ENCODE data around the gene BEND5.

BEND5 gene

GRCh38 chr1:48749068-48749467 lies 27.6 kb downstream of the BEND5 start:
- Mint-ChIP-seq H3K27me3 (no peaks in the 10 kb centered on the region), H3K4me1 (ENCODE audit: low read depth) (peaks cover 2% of the 10 kb centered on the region), H3K36me3 (peaks cover 8% of the 10 kb centered on the region), H3K9me3 (ENCODE audit: low read depth) (no peaks in the 10 kb centered on the region), H3K27ac (no peak overlapping the region), H3K4me3 (no peak overlapping the region)

DNA sequence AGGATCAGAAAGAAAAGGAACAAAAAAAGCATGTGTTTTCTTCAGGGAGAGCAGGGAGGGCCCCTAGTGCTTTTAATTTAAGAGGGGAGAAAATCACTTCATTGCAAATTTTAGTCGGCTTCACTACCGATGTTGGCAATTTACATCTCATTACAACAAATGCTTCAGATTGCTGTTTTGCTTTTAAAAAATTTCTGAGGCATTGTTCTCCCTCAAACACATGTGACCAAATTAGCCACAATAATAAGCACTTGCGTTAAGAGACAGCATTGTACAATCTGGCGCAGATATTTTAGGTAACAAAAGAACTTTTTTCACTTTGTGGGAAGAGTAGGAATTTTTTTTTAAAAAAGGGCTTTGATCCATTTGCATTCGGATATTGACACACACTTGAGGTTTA lies 29.8 kb downstream of the BEND5 start:
- H3K36me3 Mint-ChIP-seq, result peaks cover 11% of the 10 kb centered on the region
- H3K9me3 Mint-ChIP-seq (ENCODE audit: low read depth), result no peaks in the 10 kb centered on the region
- H3K4me1 Mint-ChIP-seq (ENCODE audit: low read depth), result peaks cover 2% of the 10 kb centered on the region
- no peak overlapping the region for H3K4me3 Mint-ChIP-seq
- H3K27me3 Mint-ChIP-seq, result no peaks in the 10 kb centered on the region
- no peak overlapping the region for H3K27ac Mint-ChIP-seq

DNA sequence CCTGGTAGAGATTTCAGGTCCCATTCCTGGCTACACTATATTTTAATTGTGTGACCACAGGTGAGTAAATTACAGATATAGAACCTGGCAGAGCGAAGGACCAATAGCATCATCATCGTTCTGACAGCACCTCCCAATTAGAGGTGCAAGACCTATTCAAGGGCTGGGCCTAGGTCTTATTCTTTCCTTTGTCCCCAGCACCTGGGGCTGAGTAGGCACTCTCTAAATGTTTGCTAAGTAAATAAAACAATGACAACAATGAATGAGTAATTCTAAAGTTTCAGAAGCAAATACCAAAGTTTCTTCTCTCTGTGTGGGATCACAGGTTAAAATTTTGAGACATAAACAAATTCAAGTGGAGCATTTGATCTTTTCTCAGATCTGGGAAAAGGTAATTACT lies 32.7 kb downstream of the BEND5 start:
- Mint-ChIP-seq H3K27me3 (no peaks in the 10 kb centered on the region), H3K9me3 (ENCODE audit: low read depth) (no peaks in the 10 kb centered on the region), H3K4me3 (no peak overlapping the region), H3K36me3 (peaks cover 9% of the 10 kb centered on the region), H3K27ac (no peak overlapping the region), H3K4me1 (ENCODE audit: low read depth) (peaks cover 2% of the 10 kb centered on the region)

DNA sequence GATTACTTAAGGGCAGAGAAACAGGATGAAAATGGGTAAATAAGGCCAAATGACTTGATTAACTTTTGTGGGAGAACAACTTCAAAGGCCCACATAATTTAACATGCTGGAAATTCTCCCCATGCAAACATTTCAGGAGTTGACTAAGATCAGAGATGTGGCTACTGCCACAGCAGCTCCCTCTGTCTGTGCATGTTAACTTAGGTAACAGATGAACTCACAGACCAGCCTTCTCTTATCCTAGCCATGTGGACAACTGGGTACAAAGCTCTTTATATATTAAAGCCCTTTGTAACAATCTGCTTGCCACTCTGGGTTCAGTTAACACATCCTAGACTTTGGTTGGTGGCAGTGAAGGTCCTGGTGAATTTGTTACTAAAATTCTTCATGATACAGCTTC lies 33.2 kb downstream of the BEND5 start:
- no peak overlapping the region for H3K4me3 Mint-ChIP-seq
- H3K4me1 Mint-ChIP-seq (ENCODE audit: low read depth), result peaks cover 2% of the 10 kb centered on the region
- no peaks in the 10 kb centered on the region for H3K27me3 Mint-ChIP-seq
- H3K36me3 Mint-ChIP-seq, result peaks cover 10% of the 10 kb centered on the region
- no peaks in the 10 kb centered on the region for H3K9me3 Mint-ChIP-seq (ENCODE audit: low read depth)
- no peak overlapping the region for H3K27ac Mint-ChIP-seq

GRCh38 chr1:48741380-48741779 lies 35.3 kb downstream of the BEND5 start:
- Mint-ChIP-seq H3K36me3 (peaks cover 11% of the 10 kb centered on the region), H3K9me3 (ENCODE audit: low read depth) (no peaks in the 10 kb centered on the region)

DNA sequence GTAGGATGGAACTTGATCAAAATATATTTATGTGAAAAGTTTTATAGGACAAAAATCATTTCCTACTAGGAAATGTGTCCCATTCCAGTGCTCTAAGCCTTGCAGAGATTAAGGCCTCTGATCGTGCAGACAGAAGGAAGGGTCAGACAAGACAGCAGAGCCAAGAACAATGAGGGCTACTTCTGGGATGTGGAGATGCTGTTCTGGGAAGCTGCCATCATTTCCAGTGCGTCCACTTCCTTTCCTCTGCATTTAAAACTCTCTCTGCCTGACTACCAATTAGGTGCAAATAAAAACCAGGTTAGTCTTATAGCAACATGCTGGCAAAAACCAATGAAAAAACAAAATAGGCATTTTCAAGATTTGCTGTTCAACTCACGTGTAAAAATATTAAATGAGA lies 36.1 kb downstream of the BEND5 start:
- H3K4me1 Mint-ChIP-seq (ENCODE audit: low read depth), result no peaks in the 10 kb centered on the region
- H3K9me3 Mint-ChIP-seq (ENCODE audit: low read depth), result no peaks in the 10 kb centered on the region
- H3K27me3 Mint-ChIP-seq, result no peaks in the 10 kb centered on the region
- no peak overlapping the region for H3K4me3 Mint-ChIP-seq
- H3K27ac Mint-ChIP-seq, result no peak overlapping the region
- H3K36me3 Mint-ChIP-seq, result peaks cover 13% of the 10 kb centered on the region

More at GRCh38 chr1:48741380-48741779, 35.3 kb downstream of the BEND5 start:
- no peak overlapping the region for H3K4me3 Mint-ChIP-seq
- H3K27me3 Mint-ChIP-seq, result no peaks in the 10 kb centered on the region
- no peaks in the 10 kb centered on the region for H3K4me1 Mint-ChIP-seq (ENCODE audit: low read depth)
- no peak overlapping the region for H3K27ac Mint-ChIP-seq

DNA sequence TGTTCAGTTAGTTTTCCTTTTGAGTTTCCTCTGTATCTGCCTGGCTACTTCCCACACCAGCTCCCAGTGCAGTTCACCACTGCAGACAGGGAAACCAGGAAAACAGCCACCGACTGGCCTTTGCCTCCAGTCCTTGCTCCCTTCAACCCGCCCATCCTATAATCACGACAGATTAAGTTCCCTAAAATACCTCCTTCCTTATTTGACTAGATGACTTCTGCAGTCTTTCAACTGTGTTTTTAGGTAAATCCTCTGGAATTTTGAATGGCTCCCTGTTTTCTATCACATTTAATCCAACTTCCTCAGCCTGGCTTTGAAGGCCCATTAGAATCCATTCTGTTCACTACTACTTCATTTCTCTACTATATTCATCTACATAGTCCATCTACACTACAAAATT lies 37.6 kb downstream of the BEND5 start:
- H3K4me3 Mint-ChIP-seq, result no peak overlapping the region
- H3K4me1 Mint-ChIP-seq (ENCODE audit: low read depth), result no peaks in the 10 kb centered on the region
- peaks cover 22% of the 10 kb centered on the region for H3K36me3 Mint-ChIP-seq
- H3K9me3 Mint-ChIP-seq (ENCODE audit: low read depth), result no peaks in the 10 kb centered on the region
- H3K27me3 Mint-ChIP-seq, result no peaks in the 10 kb centered on the region
- H3K27ac Mint-ChIP-seq, result no peak overlapping the region

- Mint-ChIP-seq H3K27me3 (no peaks in the 10 kb centered on the region), H3K36me3 (peaks cover 26% of the 10 kb centered on the region), H3K4me3 (no peak overlapping the region), H3K27ac (no peak overlapping the region), H3K9me3 (ENCODE audit: low read depth) (no peaks in the 10 kb centered on the region), H3K4me1 (ENCODE audit: low read depth) (no peaks in the 10 kb centered on the region)
These were observed 38.3 kb downstream of the BEND5 start for GRCh38 chr1:48738356-48738755.

DNA sequence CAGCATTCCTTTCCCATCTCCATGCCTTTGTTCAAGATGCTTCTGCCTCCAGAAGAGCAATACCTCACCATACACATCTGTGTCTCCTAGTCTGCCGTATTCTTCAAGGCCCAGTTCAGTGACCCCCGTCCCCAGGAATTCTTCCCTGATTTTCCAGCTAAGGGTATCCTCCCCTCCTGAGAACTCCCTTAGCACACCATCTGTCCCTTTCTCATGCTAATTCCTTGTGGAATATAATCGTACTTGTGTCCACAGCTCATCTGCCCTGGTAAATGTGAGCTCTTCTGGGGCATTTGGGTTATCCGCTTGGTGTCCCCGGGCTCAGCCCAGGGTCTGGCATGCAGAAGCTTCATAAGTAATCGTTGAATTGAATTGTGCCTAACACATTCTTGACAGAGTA lies 40.9 kb downstream of the BEND5 start:
- peaks cover 23% of the 10 kb centered on the region for H3K36me3 Mint-ChIP-seq
- H3K27me3 Mint-ChIP-seq, result no peaks in the 10 kb centered on the region
- no peak overlapping the region for H3K27ac Mint-ChIP-seq
- H3K4me1 Mint-ChIP-seq (ENCODE audit: low read depth), result no peaks in the 10 kb centered on the region
- H3K4me3 Mint-ChIP-seq, result no peak overlapping the region
- H3K9me3 Mint-ChIP-seq (ENCODE audit: low read depth), result no peaks in the 10 kb centered on the region

DNA sequence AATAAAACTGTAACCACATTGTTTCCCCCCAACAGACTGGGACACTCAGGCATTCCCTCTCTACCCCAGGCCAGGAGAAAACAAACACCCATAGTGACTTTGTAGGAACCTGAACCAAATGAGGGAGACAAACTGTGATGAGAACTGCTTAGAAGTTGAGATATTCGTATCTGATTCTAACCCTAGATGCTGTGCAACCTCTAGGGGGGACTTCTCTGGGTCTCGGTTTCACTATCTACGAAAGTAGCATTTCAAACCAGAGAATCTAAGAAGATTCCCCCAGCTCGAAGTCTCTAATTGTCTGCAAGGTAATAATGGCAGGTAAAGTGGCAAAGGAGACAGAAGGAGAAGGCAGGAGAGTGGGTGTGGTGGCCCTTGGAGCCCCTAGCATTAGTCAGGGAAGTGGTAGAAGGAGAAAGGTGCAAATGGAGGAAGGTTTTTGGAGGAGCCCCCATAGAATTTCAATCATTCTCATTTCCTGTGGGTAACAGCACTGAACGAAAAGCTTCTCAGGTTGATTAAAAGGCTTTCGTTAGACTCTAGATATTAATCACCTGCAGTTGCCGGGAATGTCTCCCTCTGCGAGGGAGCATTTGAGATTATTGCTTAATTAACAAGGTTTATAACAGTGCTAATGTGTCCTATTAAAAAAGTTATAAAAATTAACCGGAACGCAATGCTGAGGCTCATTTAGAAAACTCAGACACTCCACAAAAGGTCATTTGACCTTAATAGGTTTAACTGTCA lies 46.4 kb downstream of the BEND5 start:
- no peaks in the 10 kb centered on the region for H3K9me3 Mint-ChIP-seq (ENCODE audit: low read depth)
- peaks cover 17% of the 10 kb centered on the region for H3K36me3 Mint-ChIP-seq
- H3K27ac Mint-ChIP-seq, result no peak overlapping the region
- H3K27me3 Mint-ChIP-seq, result no peaks in the 10 kb centered on the region
- no peak overlapping the region for H3K4me3 Mint-ChIP-seq
- H3K4me1 Mint-ChIP-seq (ENCODE audit: low read depth), result peaks cover 16% of the 10 kb centered on the region

- Mint-ChIP-seq H3K9me3 (ENCODE audit: low read depth) (no peaks in the 10 kb centered on the region), H3K4me3 (no peak overlapping the region), H3K36me3 (peaks cover 5% of the 10 kb centered on the region), H3K4me1 (ENCODE audit: low read depth) (peaks cover 16% of the 10 kb centered on the region), H3K27ac (no peak overlapping the region), H3K27me3 (no peaks in the 10 kb centered on the region)
These were observed 48.1 kb downstream of the BEND5 start for GRCh38 chr1:48728584-48728983.

DNA sequence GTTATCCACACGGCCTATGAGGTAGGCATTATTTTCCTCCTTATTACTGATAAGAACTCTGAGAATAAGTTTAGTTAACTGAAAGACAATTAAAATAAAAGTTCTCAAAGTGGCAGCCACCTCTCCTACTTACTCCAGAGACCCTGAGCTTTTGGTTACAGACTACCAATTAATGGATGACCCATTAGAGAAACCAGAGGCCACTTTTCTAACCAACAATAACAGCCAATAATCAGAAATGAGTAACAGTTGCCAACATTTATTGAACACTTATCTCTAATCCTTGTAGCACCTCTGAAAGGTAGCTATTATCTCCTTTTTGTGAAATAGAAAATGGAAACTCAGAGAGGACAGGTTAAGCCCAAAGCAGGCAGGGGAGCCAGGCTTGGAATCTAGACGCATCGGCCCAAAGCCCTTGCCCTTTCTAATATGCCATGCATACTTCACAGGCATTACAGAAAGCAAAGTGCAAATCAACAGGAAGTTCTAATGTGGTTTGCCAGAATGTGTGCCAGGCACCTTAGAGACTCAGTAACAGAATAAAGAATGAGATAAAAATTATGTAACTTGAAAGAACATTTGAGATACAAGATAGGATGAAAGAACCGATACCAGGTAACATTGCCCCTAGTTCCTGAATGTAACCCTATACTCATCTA lies 50.0 kb downstream of the BEND5 start:
- Mint-ChIP-seq H3K4me3 (no peak overlapping the region), H3K9me3 (ENCODE audit: low read depth) (no peaks in the 10 kb centered on the region), H3K27ac (no peak overlapping the region), H3K4me1 (ENCODE audit: low read depth) (peaks cover 16% of the 10 kb centered on the region), H3K36me3 (peaks cover 5% of the 10 kb centered on the region), H3K27me3 (no peaks in the 10 kb centered on the region)

DNA sequence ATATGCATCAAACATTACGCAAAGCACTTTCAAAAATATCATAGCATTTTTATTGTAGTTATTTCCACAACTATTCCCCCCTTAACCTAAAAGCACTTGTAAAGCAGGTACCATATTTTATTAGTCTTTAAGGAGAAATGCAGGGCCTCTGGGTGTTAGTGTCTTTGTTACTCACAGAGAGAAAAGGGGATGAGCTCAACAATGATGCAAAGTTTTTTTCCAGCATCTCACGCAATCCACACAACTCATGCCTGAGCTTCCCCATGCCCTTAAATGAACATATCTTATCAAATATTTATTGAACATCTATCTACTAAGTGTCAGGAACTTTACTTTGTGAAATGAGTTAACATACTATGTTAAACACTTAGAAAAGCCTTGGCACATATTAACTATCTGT lies 50.6 kb downstream of the BEND5 start:
- H3K4me1 Mint-ChIP-seq (ENCODE audit: low read depth), result peaks cover 16% of the 10 kb centered on the region
- H3K36me3 Mint-ChIP-seq, result peaks cover 5% of the 10 kb centered on the region
- H3K4me3 Mint-ChIP-seq, result no peak overlapping the region
- no peaks in the 10 kb centered on the region for H3K9me3 Mint-ChIP-seq (ENCODE audit: low read depth)
- H3K27ac Mint-ChIP-seq, result no peak overlapping the region
- H3K27me3 Mint-ChIP-seq, result no peaks in the 10 kb centered on the region

- Mint-ChIP-seq H3K4me3 (no peak overlapping the region), H3K27ac (no peak overlapping the region), H3K27me3 (no peaks in the 10 kb centered on the region), H3K36me3 (peaks cover 5% of the 10 kb centered on the region), H3K4me1 (ENCODE audit: low read depth) (peaks cover 16% of the 10 kb centered on the region), H3K9me3 (ENCODE audit: low read depth) (no peaks in the 10 kb centered on the region)
These were observed 51.2 kb downstream of the BEND5 start for GRCh38 chr1:48725341-48726046.

DNA sequence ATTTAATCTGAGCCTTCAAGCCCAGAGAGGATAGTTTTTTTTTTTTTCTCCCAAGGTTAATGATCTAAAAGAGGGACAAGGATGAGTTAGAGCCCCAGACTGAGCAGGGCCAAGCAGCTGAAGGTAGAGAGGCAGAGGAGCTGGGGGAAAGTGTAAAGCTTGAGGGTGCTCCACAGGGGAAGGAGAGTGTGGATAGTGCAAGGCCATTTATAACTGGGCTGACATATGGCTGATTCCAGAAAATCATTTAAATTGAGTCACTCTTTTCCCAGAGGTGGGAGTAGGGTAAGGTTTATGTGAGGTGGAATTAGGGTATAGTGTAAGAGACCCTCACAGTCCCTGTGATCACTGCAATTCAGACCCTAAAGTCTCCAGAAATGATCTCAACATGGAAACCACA lies 55.8 kb downstream of the BEND5 start:
- Mint-ChIP-seq H3K27me3 (no peaks in the 10 kb centered on the region), H3K4me3 (no peak overlapping the region), H3K27ac (no peak overlapping the region), H3K9me3 (ENCODE audit: low read depth) (no peaks in the 10 kb centered on the region), H3K36me3 (no peaks in the 10 kb centered on the region), H3K4me1 (ENCODE audit: low read depth) (no peaks in the 10 kb centered on the region)

Measured in activated naive CD8-positive, alpha-beta T cell (primary cell).